GM21619 (cell line): ENCODE measurements around the gene NME8.
A peak's percentile ranks its signal among the peaks of the same experiment; 100 is the strongest.

Experiments used
- ATAC-seq: cut with Tn5 transposase; IDR thresholded peaks from one replicate; pipeline ENCODE4 v1.9.1; 2021; ENCODE audit not compliant: unreplicated experiment

Gene NME8

DNA sequence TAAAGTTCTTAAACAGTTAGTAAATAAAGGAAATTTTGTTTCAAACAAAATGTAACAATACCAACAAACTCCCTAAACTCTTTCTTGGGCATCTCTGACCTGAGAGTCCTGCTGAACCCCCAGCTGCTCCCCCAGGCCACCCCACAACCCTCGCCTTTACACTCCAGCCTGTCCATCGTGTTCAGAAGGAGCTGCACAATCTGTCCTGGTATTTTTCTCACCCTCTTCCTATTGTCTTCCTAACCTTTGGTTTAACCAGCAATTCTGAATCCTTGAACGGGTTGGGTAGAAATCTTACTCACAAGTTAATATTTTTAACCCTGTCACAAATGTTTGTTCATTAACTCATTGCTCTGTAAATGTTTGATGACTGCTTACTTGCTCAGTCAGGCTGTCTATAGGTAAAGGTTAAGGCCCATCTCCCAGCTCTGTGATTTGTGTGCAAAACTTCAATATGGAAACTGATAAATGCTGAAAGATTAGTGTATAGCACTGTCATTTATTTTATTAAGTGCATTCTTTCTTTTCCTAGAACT, 51.4 kb downstream of the NME8 start:
- no peak for ATAC-seq

DNA sequence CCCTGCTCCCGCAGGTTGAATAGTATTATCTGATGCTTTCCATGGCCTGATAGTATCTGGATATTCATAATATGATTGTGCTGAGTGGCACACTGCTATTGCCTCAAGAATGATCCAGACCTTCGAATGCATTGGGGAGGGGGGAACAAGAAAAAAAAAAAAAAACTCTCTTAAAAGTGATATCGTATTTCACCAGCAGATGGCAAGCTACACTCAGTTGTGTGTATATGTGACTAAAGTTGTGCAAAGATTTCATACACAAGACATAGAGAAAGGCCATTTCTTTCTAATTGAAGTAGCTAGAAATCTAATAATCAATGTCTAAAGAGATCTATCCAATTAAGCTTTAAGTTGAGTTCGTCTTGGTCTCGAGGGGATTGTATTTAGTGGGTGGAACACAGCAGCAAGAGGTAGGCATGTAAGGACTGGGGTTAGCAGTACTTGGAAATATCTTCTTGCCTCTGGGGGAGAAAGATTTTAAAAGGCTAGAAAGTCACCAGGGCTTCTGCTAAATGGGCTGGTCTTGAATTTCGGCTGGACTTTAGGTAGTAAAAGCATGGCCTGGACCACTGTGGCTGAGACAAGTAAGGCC, 52.9 kb downstream of the NME8 start:
- no peak for ATAC-seq

DNA sequence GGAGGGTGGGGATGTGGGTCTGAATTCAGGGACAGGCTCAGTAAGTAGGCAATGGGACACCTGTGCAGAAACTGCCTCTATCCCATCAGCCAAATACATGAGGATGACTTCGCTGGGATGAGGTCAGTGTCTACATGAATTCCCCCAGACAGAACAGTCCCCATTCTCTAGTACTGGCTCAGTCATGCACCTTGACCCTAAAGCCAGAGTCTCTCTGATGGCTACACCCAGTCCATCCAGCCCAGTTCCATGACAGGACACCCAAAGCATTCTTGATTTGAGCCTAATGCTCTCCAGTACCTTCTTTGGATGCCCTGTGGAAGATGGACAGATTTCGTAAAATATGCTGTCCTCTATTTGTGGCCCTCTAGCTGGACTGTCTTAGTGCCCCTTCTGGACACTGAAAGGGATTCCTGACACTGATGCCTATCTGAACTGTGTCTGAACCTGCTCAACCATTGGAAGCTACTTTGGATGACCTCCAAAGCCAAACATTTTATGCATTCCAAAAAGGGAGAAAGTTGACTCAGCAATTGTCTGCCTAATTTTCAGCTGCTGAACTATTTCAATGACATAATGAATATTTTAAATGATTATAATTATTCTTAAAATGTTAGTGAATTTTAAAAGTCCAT, 53.6 kb downstream of the NME8 start:
- ATAC-seq: no peak

DNA sequence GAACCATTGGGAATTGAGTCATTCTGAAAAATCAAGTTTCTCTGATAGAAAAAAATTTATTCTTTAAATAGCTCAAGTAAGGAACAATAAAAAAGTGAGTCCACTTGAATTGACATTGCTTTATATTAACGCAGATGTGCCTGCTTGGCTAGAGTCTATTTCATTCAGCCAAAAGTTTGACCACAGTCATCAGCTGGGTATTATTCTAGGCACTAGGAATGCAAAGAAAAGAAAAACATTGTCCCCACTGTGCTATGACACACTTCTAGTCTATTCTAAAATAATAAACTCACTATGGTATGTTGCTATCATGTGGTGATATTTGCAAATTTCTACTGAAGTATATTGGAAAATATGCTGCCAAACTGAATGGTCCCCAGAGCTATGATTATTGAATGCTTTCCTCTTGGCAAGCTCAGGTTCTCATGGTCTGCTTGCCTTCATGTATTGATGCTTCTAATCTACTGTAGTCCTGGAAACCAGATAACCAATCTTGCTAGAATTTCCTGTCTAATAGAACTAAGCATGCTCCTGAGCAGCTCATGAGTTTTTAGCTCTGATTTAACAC, 59.9 kb downstream of the NME8 start:
- ATAC-seq: no peak

DNA sequence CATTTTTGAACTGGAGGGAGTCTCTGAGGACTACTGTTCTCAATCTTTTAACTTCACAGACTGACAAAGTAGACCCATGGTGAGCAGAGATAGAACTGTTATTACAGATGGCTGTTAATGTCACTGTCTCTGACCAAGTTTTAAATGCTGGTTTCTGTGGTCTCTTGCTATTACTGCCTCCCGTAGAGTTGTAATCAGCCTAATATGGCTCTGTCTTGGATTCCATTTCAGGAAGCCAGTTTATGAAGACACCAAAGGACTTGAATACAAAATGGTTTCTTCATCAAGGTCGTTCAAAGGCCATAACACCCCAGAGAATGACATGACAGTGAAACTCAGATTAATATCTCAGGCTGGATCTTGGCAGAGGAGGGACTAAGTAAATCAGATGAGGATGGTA, 64.4 kb downstream of the NME8 start:
- ATAC-seq: no peak

DNA sequence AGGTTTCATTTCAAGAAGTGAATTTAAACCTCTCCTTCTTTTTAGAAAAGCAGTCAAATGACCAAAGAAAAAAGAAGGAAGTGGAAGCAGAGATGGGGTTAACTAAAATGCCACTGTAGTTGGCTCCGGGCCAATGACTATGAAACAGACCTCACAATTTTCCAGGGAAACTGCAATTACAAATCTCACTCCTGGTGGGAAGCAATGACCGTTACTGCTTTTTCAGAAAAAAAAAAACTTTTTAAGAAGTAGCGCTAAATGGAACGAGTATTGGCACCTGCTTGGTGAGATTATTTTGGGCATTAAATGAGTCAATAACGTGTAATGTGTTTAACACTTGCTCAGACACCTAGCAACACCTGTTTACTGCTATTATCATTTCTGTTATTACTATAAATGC, 67.0 kb downstream of the NME8 start:
- ATAC-seq: no peak

DNA sequence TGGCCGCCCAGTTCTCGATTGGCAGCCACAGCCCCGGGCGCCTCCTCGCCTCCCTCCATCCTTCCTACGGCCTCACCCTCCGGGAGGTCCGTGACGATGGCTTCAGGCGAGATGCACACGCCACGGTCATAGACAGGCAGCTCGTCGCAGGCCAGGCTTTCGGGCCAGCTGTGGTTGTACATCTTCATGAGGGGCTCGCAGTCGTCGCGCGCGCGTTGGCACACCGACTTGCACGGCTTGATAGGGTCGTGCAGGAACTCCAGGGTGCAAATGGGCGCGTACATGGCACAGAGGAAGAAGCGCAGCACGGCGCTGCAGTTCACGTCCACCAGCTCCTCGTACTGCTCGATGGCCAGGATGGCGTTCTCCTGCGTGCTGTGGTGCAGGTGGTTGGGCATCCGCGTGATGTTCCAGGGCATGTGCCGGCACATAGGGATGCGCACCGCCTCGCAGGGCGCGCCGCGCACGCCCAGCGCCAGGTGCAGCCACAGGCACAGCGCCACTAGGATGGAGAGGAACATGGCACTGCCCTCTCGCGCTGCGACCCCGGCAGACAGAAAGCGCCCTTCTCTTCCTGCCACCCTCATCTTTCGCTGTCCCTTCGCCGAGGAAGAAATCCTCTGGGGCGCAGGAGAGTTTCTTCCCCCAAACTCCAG, 67.7 kb downstream of the NME8 start:
- no peak for ATAC-seq

DNA sequence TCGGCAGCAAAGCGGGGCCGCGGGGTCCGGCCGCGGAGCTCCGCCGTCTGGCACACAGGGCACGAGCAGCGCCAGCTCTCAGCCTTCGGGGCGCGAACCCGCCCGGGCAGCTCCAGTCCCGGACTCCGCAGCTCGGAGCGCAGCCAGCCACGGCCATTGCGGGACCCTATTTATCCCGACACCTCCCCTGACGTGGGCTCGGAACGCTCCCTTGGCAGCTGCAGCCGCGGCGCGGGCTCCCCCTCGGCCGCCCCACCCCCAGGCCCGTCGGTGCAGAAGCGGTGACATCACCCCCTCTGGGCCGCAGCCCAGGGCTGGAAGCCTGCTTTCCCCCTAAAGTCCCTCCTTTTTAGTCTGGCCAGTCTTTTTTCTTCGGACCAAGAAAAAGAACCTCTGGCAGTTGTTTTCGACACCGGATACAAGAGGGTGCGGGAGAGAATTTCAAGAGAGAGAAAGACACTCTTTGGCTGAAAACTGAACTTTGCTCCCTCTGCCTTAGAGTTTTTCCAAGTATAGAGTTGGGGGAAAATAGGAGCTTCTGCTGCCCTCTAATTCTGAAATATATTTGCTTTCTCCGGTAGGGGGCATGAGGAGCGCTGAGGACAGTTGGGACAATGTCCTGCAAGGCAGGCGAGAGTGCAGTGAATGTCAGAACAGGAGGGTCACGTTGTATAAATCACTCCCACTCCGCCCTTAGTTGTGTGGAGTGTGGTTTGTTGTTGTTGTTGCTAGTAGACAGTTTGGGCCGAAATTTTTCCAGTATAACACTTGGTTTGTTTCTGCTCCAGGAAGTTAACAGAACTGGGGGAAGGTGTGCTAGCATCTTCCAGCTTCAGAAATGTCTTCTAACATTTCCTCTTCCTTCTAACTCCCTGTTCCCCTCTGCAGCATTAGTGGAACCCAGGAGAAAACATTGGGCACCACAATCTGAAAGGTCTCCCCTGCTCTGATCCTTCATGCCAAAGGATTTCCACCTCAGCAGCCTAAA, 68.6 kb downstream of the NME8 start, which contains the start of gene SFRP4:
Gene SFRP4 (minus strand): TSS at position 145 of the 988 bp plus-strand sequence. CDS start 280 bp downstream, outside the sequence.
- ATAC-seq: peak; percentile 46

DNA sequence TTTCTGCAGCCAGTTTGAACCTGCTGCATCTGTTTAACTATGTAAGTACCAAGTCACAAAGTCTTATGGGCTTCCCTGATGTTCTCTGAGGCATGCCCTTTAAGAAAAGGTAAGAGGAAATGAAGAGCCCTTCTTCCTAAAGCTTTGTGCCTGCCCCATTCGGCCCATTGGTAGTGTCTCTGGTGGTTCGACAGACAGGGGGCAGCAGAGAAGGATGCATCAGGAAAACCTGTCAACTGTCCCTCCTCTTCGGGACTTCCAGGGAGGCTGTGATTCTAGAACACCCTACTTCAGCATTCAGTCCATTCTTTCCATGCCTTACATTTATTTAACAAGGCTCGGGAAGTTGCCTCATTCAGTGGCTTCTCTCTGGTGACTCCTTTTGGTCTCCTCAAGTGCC, 70.1 kb downstream of the NME8 start:
- no peak for ATAC-seq

DNA sequence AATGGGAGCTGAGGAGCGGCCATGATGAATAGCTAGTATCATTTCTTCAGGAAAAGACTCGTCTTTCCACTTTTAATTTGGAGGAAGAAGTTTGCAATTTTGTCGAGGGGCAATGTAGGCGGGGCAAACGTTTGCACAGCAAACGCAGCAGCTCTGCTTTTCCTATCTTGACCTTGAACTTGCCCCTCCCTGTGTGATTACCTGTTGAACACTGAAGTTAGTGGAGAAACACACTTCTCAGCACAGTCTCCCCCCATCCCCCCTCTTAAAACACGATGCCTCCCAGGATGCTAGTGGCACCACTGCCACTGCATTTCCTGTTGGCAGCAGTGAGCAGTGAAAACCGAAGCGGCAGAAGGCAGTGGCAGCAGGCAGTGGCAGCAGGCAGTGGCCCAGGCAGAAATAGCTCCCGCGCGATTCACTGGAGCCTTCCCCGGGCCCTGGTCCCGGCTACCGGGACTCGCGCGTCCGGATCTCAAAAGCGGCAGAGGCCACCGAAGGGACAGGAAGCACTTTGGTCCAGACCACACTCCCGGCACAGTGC, 72.0 kb downstream of the NME8 start, which contains the start of gene EPDR1:
Gene EPDR1 (plus strand): TSS at position 336 of the 544 bp plus-strand sequence. CDS start 300 bp downstream, outside the sequence.
- peak; percentile 35 for ATAC-seq

DNA sequence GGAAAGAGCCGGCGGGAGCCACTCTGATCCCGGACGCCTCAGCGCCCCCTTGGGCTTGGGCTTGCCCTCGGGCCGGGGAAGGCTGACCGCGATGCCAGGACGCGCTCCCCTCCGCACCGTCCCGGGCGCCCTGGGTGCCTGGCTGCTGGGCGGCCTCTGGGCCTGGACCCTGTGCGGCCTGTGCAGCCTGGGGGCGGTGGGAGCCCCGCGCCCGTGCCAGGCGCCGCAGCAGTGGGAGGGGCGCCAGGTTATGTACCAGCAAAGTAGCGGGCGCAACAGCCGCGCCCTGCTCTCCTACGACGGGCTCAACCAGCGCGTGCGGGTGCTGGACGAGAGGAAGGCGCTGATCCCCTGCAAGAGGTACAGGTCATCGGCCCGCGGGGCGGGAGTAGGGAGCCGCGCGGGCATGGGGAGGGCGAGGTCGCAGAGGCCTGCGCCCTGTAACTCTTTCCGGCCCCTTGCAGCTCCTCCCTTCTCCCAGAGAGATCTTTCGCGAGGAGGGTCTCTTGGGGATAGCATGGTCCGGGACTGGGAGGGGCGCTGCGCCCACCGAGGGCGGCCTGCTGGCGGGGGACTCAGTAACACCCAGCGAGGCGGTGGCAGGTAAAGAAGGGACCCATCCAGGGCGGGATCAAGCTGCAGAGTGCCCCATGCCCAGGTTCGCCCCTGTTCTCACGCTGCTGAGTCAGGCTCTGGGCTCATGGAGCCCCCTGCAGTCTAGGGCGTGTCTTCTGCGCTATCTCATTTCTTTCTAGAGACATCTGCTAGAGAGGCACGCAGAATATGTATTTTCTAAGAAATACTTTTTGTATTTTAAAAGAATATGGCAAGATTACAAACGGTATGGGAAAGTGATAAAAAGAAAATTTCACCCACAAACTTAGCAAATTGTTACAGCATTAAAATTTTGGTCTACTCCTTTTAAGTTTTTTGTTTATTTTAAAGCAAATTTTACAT, 72.7 kb downstream of the NME8 start:
- peak; percentile 44 for ATAC-seq

DNA sequence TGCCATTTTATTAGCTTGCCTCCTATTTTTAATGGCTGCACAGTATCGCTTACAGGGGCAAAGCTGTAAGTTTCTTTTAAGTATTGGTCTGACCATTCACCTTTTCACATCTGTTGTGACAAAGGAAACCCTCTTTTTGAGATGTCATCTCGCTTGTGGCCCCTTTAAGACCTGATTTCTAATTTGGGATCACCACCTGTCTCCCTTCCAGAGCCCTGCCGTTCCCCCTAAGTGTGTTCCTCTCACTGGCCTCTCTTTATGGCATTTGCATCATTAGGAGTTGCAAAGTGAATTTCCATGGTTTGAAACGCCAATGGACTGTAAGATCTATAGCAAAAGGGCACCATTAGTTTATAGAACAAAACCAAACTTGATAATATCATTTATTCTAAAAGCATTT, 73.5 kb downstream of the NME8 start:
- no peak for ATAC-seq

DNA sequence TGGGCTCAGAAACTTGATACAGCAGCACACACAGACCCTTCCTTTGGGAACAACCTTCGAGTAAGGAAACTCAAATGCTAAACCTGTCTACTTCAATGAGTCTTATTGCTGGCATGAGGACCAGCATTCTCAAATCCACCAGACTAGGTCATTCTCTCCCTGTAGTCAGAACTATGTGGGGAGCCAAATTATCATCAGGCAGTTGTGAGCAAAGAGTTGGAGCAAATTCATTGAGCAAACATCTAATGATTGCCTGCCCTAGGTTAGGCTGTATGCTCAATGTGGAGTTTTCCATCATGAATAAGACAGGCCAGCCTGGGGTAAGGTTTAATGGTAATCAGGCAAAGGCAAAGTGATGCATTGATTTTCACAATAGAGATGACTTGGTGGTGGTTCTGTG, 75.6 kb downstream of the NME8 start:
- no peak for ATAC-seq

DNA sequence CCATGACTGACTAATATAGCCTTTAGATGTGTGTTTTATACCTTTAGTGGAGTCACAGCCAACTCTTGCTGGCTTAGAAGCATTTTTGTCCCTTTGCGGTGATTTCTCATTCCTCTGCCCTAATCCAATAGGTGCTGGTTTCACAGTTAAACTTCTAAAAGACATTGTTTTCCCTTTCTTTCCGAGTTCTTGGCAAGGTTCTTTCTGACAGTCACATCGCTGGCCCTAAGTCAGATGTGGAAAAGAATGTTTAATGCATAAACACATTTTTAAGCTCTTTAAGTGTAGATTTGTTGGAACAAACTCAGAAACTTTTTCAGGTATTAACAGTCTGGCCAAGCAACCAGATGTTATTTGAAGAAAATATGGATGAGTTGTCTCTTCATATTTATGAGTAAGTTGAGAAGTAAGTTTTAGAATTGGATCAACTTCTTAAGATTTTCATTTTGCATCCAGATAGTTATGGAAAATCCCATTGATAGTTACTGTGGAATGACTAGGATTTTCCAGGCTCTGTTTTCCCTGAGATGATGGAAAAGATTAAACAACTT, 76.2 kb downstream of the NME8 start:
- no peak for ATAC-seq

DNA sequence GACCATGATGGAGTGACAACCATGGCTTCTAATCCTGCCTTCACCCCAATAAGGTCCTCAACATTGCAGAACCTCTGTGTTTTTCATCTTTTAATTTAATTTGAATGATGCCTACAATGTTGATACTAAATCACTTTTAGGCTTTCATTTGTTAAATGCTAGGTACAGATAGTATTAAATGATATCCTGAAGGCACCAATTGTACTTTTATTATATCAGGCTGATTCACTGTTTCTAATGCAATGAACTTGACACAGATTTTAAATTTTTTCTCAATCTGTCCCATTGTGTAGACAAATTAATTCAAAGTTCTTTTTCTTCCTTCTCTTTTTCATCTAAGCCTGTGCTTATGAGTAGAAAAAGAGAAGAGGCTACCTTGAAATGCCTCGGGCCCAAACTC, 77.2 kb downstream of the NME8 start:
- ATAC-seq: no peak

DNA sequence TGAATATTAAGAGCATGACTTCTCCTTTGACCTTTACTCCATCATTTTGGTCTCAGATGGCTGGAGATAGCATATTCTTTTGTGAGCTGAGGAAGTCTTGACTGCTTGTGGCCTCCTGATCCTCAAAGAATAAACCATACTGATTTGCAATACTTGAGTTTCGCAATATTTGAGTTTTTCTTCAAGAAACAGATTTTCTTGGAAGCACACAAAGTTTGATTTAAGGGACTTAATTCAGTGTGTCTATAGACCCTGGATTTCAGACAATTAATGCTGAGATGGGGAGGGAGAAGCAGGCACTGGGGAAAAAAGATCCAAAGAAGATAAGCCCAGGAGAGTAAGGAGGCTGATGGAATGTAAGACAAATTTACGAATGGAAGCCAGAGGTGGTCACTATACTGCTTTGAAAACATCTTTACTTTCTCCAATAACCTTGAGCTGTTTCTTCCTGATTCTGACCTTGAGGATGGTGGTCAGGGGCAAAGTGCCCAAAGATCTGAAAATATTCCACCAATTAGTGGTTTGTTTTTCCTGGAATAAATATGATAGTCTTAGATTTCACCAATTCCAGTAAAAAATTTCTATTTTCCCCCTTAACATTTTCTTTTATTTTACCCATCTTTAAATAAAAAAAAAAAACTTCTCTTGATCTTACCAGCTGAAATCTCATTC, 79.5 kb downstream of the NME8 start:
- no peak for ATAC-seq

DNA sequence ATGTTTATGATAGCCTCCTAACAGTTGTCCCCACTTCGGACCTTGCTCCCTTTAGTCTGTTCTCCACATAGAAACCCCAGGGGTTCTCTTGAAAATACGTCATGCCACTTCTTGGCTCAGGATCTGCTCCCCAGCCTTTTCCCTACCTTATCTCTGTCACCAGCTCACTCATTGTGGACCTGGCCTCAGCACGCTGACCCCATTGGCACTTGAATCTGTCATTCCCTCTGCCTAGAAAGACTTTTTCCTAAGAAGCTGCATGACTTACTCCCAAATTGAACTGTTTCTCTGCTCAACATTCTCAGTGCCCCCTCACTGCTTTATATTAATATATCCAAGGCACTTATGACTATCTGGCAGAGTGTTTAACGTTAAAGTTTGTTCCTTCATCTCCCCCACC, 80.5 kb downstream of the NME8 start:
- no peak for ATAC-seq

DNA sequence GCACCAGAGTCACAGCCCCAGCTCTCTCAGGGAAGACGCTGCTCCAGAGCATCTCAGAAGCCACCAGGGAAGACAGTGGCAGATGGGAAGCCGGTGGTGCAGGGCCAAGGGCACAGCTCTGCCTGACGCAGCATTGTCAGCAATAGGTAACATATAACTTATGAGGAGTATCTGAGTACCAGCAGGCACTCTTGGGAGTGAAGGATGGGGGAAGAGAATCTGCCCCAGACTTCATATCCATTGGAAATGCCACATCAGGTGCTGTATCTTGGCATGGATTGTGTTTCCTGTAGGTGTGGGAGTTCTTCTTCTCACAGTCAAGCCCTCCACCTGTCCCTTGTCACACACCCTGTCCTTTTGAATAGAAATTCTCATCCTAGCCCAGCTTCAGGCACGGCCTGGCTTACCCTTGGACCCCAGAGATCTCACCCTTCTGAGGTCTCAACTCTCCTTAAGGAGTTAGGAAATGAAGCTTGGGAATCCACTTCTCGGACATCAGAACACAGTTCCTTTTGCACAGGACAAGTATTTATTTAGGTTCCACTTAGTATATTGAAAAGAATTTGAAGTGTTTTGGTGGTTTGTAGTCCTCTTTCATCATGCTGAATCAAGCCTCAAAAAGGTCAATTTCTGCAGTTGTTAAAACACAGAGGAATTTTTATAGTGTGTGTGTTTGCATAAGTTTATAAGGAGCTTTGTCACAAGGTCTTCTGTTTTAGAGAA, 82.0 kb downstream of the NME8 start:
- ATAC-seq: no peak
